Measurements from ENCODE around the gene ZNF358. TPM values are rescaled to one million over a fixed set of nuclear protein-coding genes. Genes with fewer than 3 reads are reported as not detected.

The ZNF358 gene
- total RNA-seq, 2 donors from 2014 or later, result 20.2 to 44.1 TPM

GRCh38 chr19:7541475-7541824 lies 25.5 kb downstream of the ZNF358 start:
- peaks cover 25% of the 10 kb centered on the region for H3K36me3 ChIP-seq
- no peaks in the 10 kb centered on the region for H3K27me3 ChIP-seq
- no peaks in the 10 kb centered on the region for H3K9me3 ChIP-seq
- intact Hi-C loops (cut with DNase I), result no loop called here
- no peak overlapping the region for H3K9ac ChIP-seq (ENCODE audit: low read depth in 2 of 2, low read length in 2 of 2)
- H3K4me3 ChIP-seq, result no peak overlapping the region
- TF ChIP-seq CTCF (IDR thresholded peaks at IDR 0.05), result no peak
- H3K27ac ChIP-seq, result no peak overlapping the region
- DNase-seq, result no peak
- H3K4me1 ChIP-seq, result peaks cover under 1% of the 10 kb centered on the region

GRCh38 chr19:7541828-7542443 lies 26.0 kb downstream of the ZNF358 start:
- intact Hi-C loops (cut with DNase I), result no loop called here

GRCh38 chr19:7542556-7543348 lies 26.8 kb downstream of the ZNF358 start:
- no peaks in the 10 kb centered on the region for H3K27me3 ChIP-seq

More at GRCh38 chr19:7541828-7542443, 26.0 kb downstream of the ZNF358 start:
- peaks cover 25% of the 10 kb centered on the region for H3K36me3 ChIP-seq
- H3K4me3 ChIP-seq, result no peak overlapping the region
- H3K4me1 ChIP-seq, result no peaks in the 10 kb centered on the region
- no peak overlapping the region for H3K9ac ChIP-seq (ENCODE audit: low read depth in 2 of 2, low read length in 2 of 2)
- H3K27ac ChIP-seq, result no peak overlapping the region
- no peak for TF ChIP-seq CTCF (IDR thresholded peaks at IDR 0.05)
- no peaks in the 10 kb centered on the region for H3K9me3 ChIP-seq
- no peaks in the 10 kb centered on the region for H3K27me3 ChIP-seq
- no peak for DNase-seq

GRCh38 chr19:7544626-7545025 lies 28.7 kb downstream of the ZNF358 start:
- H3K27ac ChIP-seq, result no peak overlapping the region
- no peaks in the 10 kb centered on the region for H3K27me3 ChIP-seq
- H3K4me1 ChIP-seq, result no peaks in the 10 kb centered on the region
- no peaks in the 10 kb centered on the region for H3K9me3 ChIP-seq
- TF ChIP-seq CTCF (IDR thresholded peaks at IDR 0.05), result no peak
- no peak overlapping the region for H3K4me3 ChIP-seq
- intact Hi-C loops (cut with DNase I), result no loop called here
- H3K9ac ChIP-seq (ENCODE audit: low read depth in 2 of 2, low read length in 2 of 2), result no peak overlapping the region
- no peak for DNase-seq
- peaks cover 25% of the 10 kb centered on the region for H3K36me3 ChIP-seq

More at GRCh38 chr19:7542556-7543348, 26.8 kb downstream of the ZNF358 start:
- Histone ChIP-seq H3K27ac (no peak overlapping the region), H3K4me3 (no peak overlapping the region), H3K4me1 (no peaks in the 10 kb centered on the region), H3K36me3 (peaks cover 25% of the 10 kb centered on the region), H3K9ac (ENCODE audit: low read depth in 2 of 2, low read length in 2 of 2) (no peak overlapping the region), H3K9me3 (no peaks in the 10 kb centered on the region)
- DNase-seq, result no peak
- TF ChIP-seq CTCF (IDR thresholded peaks at IDR 0.05), result no peak
- intact Hi-C loops (cut with DNase I), result no loop called here

- Histone ChIP-seq H3K27me3 (no peaks in the 10 kb centered on the region), H3K9me3 (no peaks in the 10 kb centered on the region), H3K9ac (ENCODE audit: low read depth in 2 of 2, low read length in 2 of 2) (no peak overlapping the region), H3K4me3 (no peak overlapping the region), H3K36me3 (peaks cover 25% of the 10 kb centered on the region), H3K4me1 (no peaks in the 10 kb centered on the region), H3K27ac (no peak overlapping the region)
- no peak for DNase-seq
- no peak for TF ChIP-seq CTCF (IDR thresholded peaks at IDR 0.05)
- intact Hi-C loops (cut with DNase I), result no loop called here
Measured at GRCh38 chr19:7545300-7545699, 29.4 kb downstream of the ZNF358 start.

All from colonic mucosa (tissue), 4 donors.